Skeletal muscle tissue (tissue), 4 donors: Measurements from ENCODE around the gene AK9. TPM values are rescaled to one million over a fixed set of nuclear protein-coding genes. Genes with fewer than 3 reads are reported as not detected.

ENCODE experiments used
- H3K27ac ChIP-seq: one replicate; pipeline ENCODE4 v1.7.0; 2013; ENCODE audit warnings: mild to moderate bottlenecking, low read depth, low read length, inconsistent platforms
- H3K27me3 ChIP-seq, 3 donors: one replicate each; pipeline ENCODE4 v1.7.0; 2013; ENCODE audit warnings: low read length in 3 of 3; ENCODE audit not compliant: control insufficient read depth in 3 of 3, insufficient read depth in 3 of 3
- H3K36me3 ChIP-seq, 3 donors: one replicate each; pipeline ENCODE4 v1.7.0; 2013; ENCODE audit warnings: low read length in 3 of 3; ENCODE audit not compliant: control insufficient read depth in 3 of 3, insufficient read depth in 3 of 3
- H3K4me1 ChIP-seq, 3 donors: one replicate each; pipeline ENCODE4 v1.7.0; 2013; ENCODE audit warnings: low read length in 3 of 3, mild to moderate bottlenecking in 3 of 3; ENCODE audit not compliant: control insufficient read depth in 3 of 3, insufficient read depth in 3 of 3
- H3K4me3 ChIP-seq, 3 donors: one replicate each; pipeline ENCODE4 v1.7.0; 2013; ENCODE audit warnings: low read length in 3 of 3
- H3K9ac ChIP-seq, 3 donors: one replicate each; pipeline ENCODE4 v1.7.0; 2013; ENCODE audit warnings: low read length in 3 of 3, mild to moderate bottlenecking in 3 of 3, moderate library complexity in 2 of 3, low read depth in 1 of 3
- H3K9me3 ChIP-seq, 3 donors: one replicate each; pipeline ENCODE4 v1.7.0; 2013; ENCODE audit warnings: low read length in 3 of 3; ENCODE audit not compliant: control insufficient read depth in 3 of 3
- total RNA-seq: library from RNA; depleted of rRNA; stranded (reverse); fragments of >200 nt; gene quantifications from one replicate; pipeline ENCODE4 v1.2.3, GENCODE V29; 2014
- donor health status: Osteomylitis.

AK9 gene
- total RNA-seq, 1 donor from 2014 or later, result 14.1 TPM

GRCh38 chr6:109443425-109443950 is 247.5 kb downstream of the AK9 start:
- Histone ChIP-seq H3K36me3 (peaks cover 5 to 25% (median 12%) of the 10 kb centered on the region in 3 donors), H3K4me3 (no peak overlapping the region), H3K9ac (no peak overlapping the region), H3K9me3 (no peaks in the 10 kb centered on the region), H3K27ac (no peak overlapping the region), H3K27me3 (no peaks in the 10 kb centered on the region), H3K4me1 (peaks cover 7 to 21% (median 17%) of the 10 kb centered on the region in 3 donors)

Other genes with a start within 250 kb of the AK9 start
- 32.4 TPM for gene MICAL1, start 235.4 kb downstream of the AK9 start, total RNA-seq
- 4.7 TPM for gene ZBTB24, start 208.0 kb downstream of the AK9 start, total RNA-seq
- 21.9 TPM for gene FIG4, start 94 bp upstream of the AK9 start, total RNA-seq